HepG2 (cell line): ENCODE results near the gene SLC38A3. TPM values are rescaled to one million over a fixed set of nuclear protein-coding genes. Genes with fewer than 3 reads are reported as not detected.

Experiments used
- ATAC-seq: fragments of 200-7000 bp; cut with Tn5 transposase; 3 replicates; pipeline ENCODE4 v1.9.1; 2020; ENCODE audit warnings: mild to moderate bottlenecking, moderate library complexity
- BruUV-seq: library from RNA; stranded (reverse); fragments of 400-500 nt; replicated peaks from 2 replicates; lab custom pipeline; 2021; lab: Mats Ljungman, UMichigan
- CTCF ChIA-PET: fragments of 300-600 bp; formaldehyde crosslinking; extraction: SDS; loops from one replicate; lab custom pipeline; 2021; ENCODE audit warnings: low total read pairs, inconsistent platforms, low intra/inter-chr PET ratio; lab: Yijun Ruan, JAX
- POLR2A ChIA-PET: fragments of 350-600 bp; sonication (Branson Sonifier 250); formaldehyde crosslinking; loops from one replicate; lab custom pipeline; 2020; ENCODE audit warnings: antibody characterized with exemption, inconsistent platforms; lab: Yijun Ruan, JAX
- DNase-seq: peaks from one replicate; pipeline ENCODE4 v3.0.0-alpha.2; 2015; ENCODE audit warnings: low spot score
- FAIRE-seq: peaks from 3 replicates; lab custom pipeline; 2011; peaks lifted over from hg19 to GRCh38; lab: Jason Lieb, UNC
- H2AFZ ChIP-seq: one replicate; pipeline ENCODE4 v1.6.1; 2011; ENCODE audit warnings: low read length, inconsistent platforms
- H3K27ac ChIP-seq: fragments of 300-600 bp; 3 replicates; pipeline ENCODE4 v1.8.0; 2011; ENCODE audit warnings: mixed run types, mild to moderate bottlenecking, mixed read lengths, low read length, inconsistent platforms; ENCODE audit not compliant: insufficient read depth; ENCODE audit errors: extremely low read length
- H3K27me3 ChIP-seq, 2 experiments: fragments of 200-600 bp in 1 of 2; 2 replicates in 1 of 2; 3 replicates in 1 of 2; pipeline versions ENCODE4 v1.6.0 to v1.8.0; 2011; ENCODE audit warnings: low read length in 2 of 2, mild to moderate bottlenecking in 2 of 2, moderate library complexity in 2 of 2, inconsistent platforms in 1 of 2; ENCODE audit not compliant: insufficient read depth in 2 of 2, control insufficient read depth in 1 of 2
- H3K36me3 ChIP-seq, 2 experiments: fragments of 200-600 bp in 1 of 2; replicated peaks in 1 of 2; 2 replicates in 1 of 2; 3 replicates in 1 of 2; pipeline versions ENCODE4 v1.5.1 to v1.8.0; 2011; ENCODE audit warnings: low read length in 2 of 2, inconsistent platforms in 1 of 2; ENCODE audit not compliant: insufficient read depth in 2 of 2, control insufficient read depth in 1 of 2
- H3K4me1 ChIP-seq: 2 replicates; pipeline ENCODE4 v1.5.1; 2012; ENCODE audit warnings: low read length, inconsistent platforms; ENCODE audit not compliant: insufficient read depth
- H3K4me2 ChIP-seq: 2 replicates; pipeline ENCODE4 v1.6.0; 2011; ENCODE audit warnings: low read depth, low read length, inconsistent platforms
- H3K4me3 ChIP-seq, 3 experiments: fragments of 200-600 bp in 1 of 3; sonication (generic), shearing (Covaris generic) in 1 of 3; replicated peaks in 1 of 3; 2 replicates each; pipeline ENCODE4 v1.5.1; 2011 to 2016; ENCODE audit warnings: low read length in 3 of 3, inconsistent platforms in 2 of 3, low read depth in 2 of 3, mild to moderate bottlenecking in 2 of 3, control low read depth in 1 of 3, mixed read lengths in 1 of 3; ENCODE audit not compliant: insufficient read depth in 1 of 3
- H3K79me2 ChIP-seq: one replicate; pipeline ENCODE4 v1.6.1; 2011; ENCODE audit warnings: low read length, inconsistent platforms; ENCODE audit not compliant: insufficient read depth
- H3K9ac ChIP-seq: 2 replicates; pipeline ENCODE4 v1.6.0; 2011; ENCODE audit warnings: mild to moderate bottlenecking, low read depth, low read length, inconsistent platforms; ENCODE audit not compliant: insufficient read depth
- H3K9me3 ChIP-seq: 2 replicates; pipeline ENCODE4 v1.5.1; 2012; ENCODE audit warnings: mild to moderate bottlenecking, low read length
- H4K20me1 ChIP-seq: 2 replicates; pipeline ENCODE4 v1.6.0; 2011; ENCODE audit warnings: inconsistent platforms, mild to moderate bottlenecking, low read length, moderate library complexity; ENCODE audit not compliant: insufficient read depth
- BHLHE40 ChIP-seq: IDR thresholded peaks from 2 replicates; pipeline ENCODE4 v1.6.1; 2011; ENCODE audit warnings: low read length, improper control_type of control experiment
- GATAD1 ChIP-seq: IDR thresholded peaks from 2 replicates; pipeline ENCODE4 v1.6.1; 2016; ENCODE audit warnings: missing genetic modification reagents, missing compliant biosample characterization
- HMG20A ChIP-seq: IDR thresholded peaks from 2 replicates; pipeline ENCODE4 v1.6.1; 2016; ENCODE audit warnings: borderline replicate concordance
- HNRNPLL ChIP-seq: fragments of 200-400 bp; formaldehyde crosslinking; IDR thresholded peaks from 2 replicates; pipeline ENCODE4 v1.6.1; 2017; ENCODE audit warnings: mild to moderate bottlenecking, low read depth, low read length; ENCODE audit not compliant: poor library complexity, severe bottlenecking
- KAT8 ChIP-seq: IDR thresholded peaks from 2 replicates; pipeline ENCODE4 v1.6.1; 2016; ENCODE audit warnings: missing genetic modification reagents, missing compliant biosample characterization
- KDM4B ChIP-seq: sonication (generic); formaldehyde crosslinking; IDR thresholded peaks from 2 replicates; pipeline ENCODE4 v1.4.0; 2020; ENCODE audit warnings: missing genetic modification reagents
- KDM5A ChIP-seq: fragments of 200-600 bp; sonication (generic); IDR thresholded peaks from 2 replicates; pipeline ENCODE4 v1.7.0; 2018; ENCODE audit warnings: antibody characterized with exemption, mild to moderate bottlenecking, low read length, borderline replicate concordance
- KMT2B ChIP-seq: IDR thresholded peaks from 2 replicates; pipeline ENCODE4 v1.6.1; 2016; ENCODE audit warnings: missing genetic modification reagents, missing compliant biosample characterization
- MTF2 ChIP-seq: sonication (generic); formaldehyde crosslinking; IDR thresholded peaks from 2 replicates; pipeline ENCODE4 v1.5.0; 2020; ENCODE audit warnings: missing genetic modification reagents, borderline replicate concordance
- NFKBIZ ChIP-seq: IDR thresholded peaks from 2 replicates; pipeline ENCODE4 v1.6.1; 2018; ENCODE audit warnings: missing genetic modification reagents, missing compliant biosample characterization
- SMC3 ChIP-seq: IDR thresholded peaks from 2 replicates; pipeline ENCODE4 v1.6.1; 2011; ENCODE audit warnings: low read length, improper control_type of control experiment
- SP140L ChIP-seq: sonication (generic); formaldehyde crosslinking; IDR thresholded peaks from 2 replicates; pipeline ENCODE4 v1.4.0; 2020; ENCODE audit warnings: missing genetic modification reagents, borderline replicate concordance
- TAF1 ChIP-seq: sonication (generic); formaldehyde crosslinking; IDR thresholded peaks from 2 replicates; pipeline ENCODE4 v1.4.0; 2020; ENCODE audit warnings: missing genetic modification reagents
- TGIF2 ChIP-seq: IDR thresholded peaks from 2 replicates; pipeline ENCODE4 v1.6.1; 2016; ENCODE audit warnings: control low read depth, missing compliant biosample characterization
- ZFP90 ChIP-seq: sonication (generic); formaldehyde crosslinking; IDR thresholded peaks from 2 replicates; pipeline ENCODE4 v1.8.0; 2022; ENCODE audit warnings: missing genetic modification reagents, mild to moderate bottlenecking, inconsistent platforms, borderline replicate concordance
- ZKSCAN1 ChIP-seq: fragments of 150-350 bp; IDR thresholded peaks from 2 replicates; pipeline ENCODE4 v1.6.1; 2014; ENCODE audit warnings: low read length
- ZNF431 ChIP-seq: sonication (generic); formaldehyde crosslinking; IDR thresholded peaks from 2 replicates; pipeline ENCODE4 v1.9.0; 2022; ENCODE audit warnings: missing genetic modification reagents, low read depth, mild to moderate bottlenecking, borderline replicate concordance
- ZNF746 ChIP-seq: sonication (generic); formaldehyde crosslinking; IDR thresholded peaks from 2 replicates; pipeline ENCODE4 v1.8.0; 2022; ENCODE audit warnings: mild to moderate bottlenecking, missing genetic modification reagents
- ZNF781 ChIP-seq: sonication (generic); formaldehyde crosslinking; IDR thresholded peaks from 2 replicates; pipeline ENCODE4 v1.5.1; 2020; ENCODE audit warnings: borderline replicate concordance, mild to moderate bottlenecking, missing genetic modification reagents; ENCODE audit errors: not compliant biosample characterization
- ZNF790 ChIP-seq: sonication (generic); formaldehyde crosslinking; IDR thresholded peaks from 2 replicates; pipeline ENCODE4 v1.8.0; 2022; ENCODE audit warnings: missing genetic modification reagents, mild to moderate bottlenecking, borderline replicate concordance
- ZNF878 ChIP-seq: sonication (generic); formaldehyde crosslinking; IDR thresholded peaks from 2 replicates; pipeline ENCODE4 v1.8.1; 2023; ENCODE audit warnings: mild to moderate bottlenecking, missing genetic modification reagents, moderate library complexity
- ZSCAN30 ChIP-seq: sonication (generic); formaldehyde crosslinking; IDR thresholded peaks from 2 replicates; pipeline ENCODE4 v1.5.0; 2020; ENCODE audit warnings: mild to moderate bottlenecking, missing genetic modification reagents
- WGBS: methylation state at CpG from one replicate; pipeline ENCODE4 v1.1.6; 2017; ENCODE audit warnings: low lambda C conversion rate; 5-methylcytosine and 5-hydroxymethylcytosine counted together
- in situ Hi-C: cut with HindIII; loops from 2 replicates; pipeline ENCODE4 v1.10.0; 2017; ENCODE audit warnings: low pct_unique_long_range_greater_than_20kb; ENCODE audit not compliant: extremely low pct_ligation_motif_present
- intact Hi-C: fragments of 100-400 bp; cut with micrococcal nuclease; formaldehyde crosslinking; loops from one replicate; pipeline ENCODE4 v1.10.0; 2022; ENCODE audit not compliant: unreplicated experiment
- polyA plus RNA-seq, 8 experiments: library from polyadenylated mRNA; depleted of rRNA in 3 of 8; stranded (reverse) in 7 of 8; unstranded in 1 of 8; fragments of >200 nt; fragmentation: Illumina TruSeq in 4 of 8; extraction: Trizol in 4 of 8; gene quantifications; 2 replicates each; pipeline versions ENCODE4 v1.2.1 to v1.2.3, GENCODE V29; 2011 to 2016; ENCODE audit warnings: low read depth in 4 of 8, missing spikeins in 1 of 8, mixed read lengths in 1 of 8; ENCODE audit not compliant: insufficient read depth in 1 of 8
- total RNA-seq, 5 experiments: library from RNA; depleted of rRNA; stranded (reverse); fragments of >200 nt; fragmentation: Illumina TruSeq; extraction: Trizol; gene quantifications; 2 replicates each; pipeline ENCODE4 v1.2.3, GENCODE V29; 2016; ENCODE audit warnings: low read depth in 1 of 5
- TF ChIP-seq, protein P1 (sequence below): IDR thresholded peaks from 2 replicates; pipeline ENCODE4 v1.6.1; 2016; ENCODE audit warnings: low read depth, borderline replicate concordance
- TF ChIP-seq, protein P2 (sequence below): sonication (generic); formaldehyde crosslinking; IDR thresholded peaks from 2 replicates; pipeline ENCODE4 v1.4.0; 2020; ENCODE audit warnings: missing genetic modification reagents, low read depth, mild to moderate bottlenecking, borderline replicate concordance

SLC38A3 gene
- total and polyA plus RNA-seq, 2 of the 13 experiments (the other 11 are each of a cell fraction or from before 2014, with no cell fraction given): 29.8 to 164 TPM

DNA sequence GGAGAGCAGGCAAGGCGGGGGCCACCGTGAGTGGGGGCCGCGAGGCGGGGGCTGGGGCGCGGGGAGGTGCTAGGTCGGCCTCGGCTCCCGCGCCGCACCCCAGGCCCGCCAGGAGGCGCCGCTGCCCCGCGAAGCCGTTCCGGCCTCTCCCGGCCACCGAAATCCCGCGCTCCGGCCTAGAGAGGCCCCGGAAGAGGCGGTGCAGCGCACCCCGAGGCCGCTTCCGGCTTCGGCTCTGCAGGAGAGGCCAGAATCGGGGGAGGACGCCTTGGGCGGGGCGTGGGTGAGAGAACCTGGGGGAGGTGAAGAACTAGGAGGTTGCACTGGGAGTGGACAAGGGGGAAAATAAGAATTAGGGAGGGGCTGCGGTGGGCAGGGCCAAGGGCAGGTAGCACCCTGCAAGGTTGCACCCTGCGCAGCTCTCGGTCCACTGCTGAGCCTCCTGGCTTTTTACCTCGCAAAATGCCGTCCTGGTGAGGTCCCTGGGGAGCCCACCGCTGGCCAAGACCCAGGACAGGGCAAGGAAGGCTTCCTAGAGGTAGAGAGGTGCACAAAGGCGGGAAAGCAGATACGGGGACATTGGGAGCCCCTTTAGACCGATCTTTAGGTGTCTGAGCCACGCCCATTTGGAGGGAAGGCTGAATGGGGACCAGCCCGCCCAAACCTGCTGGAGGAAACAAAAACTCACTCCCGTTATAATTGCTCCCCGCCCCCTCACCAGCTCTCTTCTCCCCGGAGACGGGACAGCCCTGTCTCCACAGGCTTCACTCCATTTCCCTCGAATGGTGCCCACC is 22.5 kb downstream of the SLC38A3 start:
- intact Hi-C loops: loop anchor here (1.0 to 5.0 kb wide), 2 partner anchors 19 to 45 kb away; no protein-coding TSS in a partner anchor
- TSS peak; percentile 70 for BruUV-seq
- Histone ChIP-seq H3K4me3 (peak overlapping the region; percentile 75 to 88 (median 84)), H2AFZ (no peak overlapping the region), H3K36me3 (no peaks in the 10 kb centered on the region), H3K4me1 (peaks cover 73% of the 10 kb centered on the region), H3K9ac (peak overlapping the region; percentile 72), H3K79me2 (no peaks in the 10 kb centered on the region), H3K4me2 (peak overlapping the region; percentile 92), H3K27ac (peak overlapping the region; percentile 70), H3K9me3 (no peaks in the 10 kb centered on the region), H4K20me1 (no peaks in the 10 kb centered on the region), H3K27me3 (no peaks in the 10 kb centered on the region)
- DNase-seq (peak; percentile 82), FAIRE-seq (no peak), ATAC-seq (peak; percentile 78)
- WGBS: under 1% methylated on average over 22 of the region's 51 CpGs
- POLR2A ChIA-PET: interaction anchor here (0.7 to 7.3 kb wide), 11 partner anchors 8 to 110 kb away, joined by 3 to 117 read pairs (median 9); partner anchors contain the start of genes GNAI2, SEMA3B and TUSC2
- CTCF ChIA-PET: interaction anchor here (1.1 to 9.0 kb wide), 7 partner anchors 16 to 94 kb away, joined by 3 to 265 read pairs (median 26); partner anchors contain the start of gene GNAT1
- in situ Hi-C loops: loop anchor here (5.0 kb wide), 2 partner anchors 35 to 45 kb away; partner anchors contain the start of gene GNAT1
- 0 out of 2 replicates have a peak, but pooled peaks have one; percentile 59 for TF ChIP-seq NFKBIZ (CRISPR knock-in tag)
- no peak for TF ChIP-seq BHLHE40
- TF ChIP-seq KDM5A: peak; percentile 56; the same call in 1 of the 2 replicates
- 0 out of 2 replicates have a peak, but pooled peaks have one; percentile 21 for TF ChIP-seq ZNF431 (CRISPR knock-in tag)
- TF ChIP-seq SMC3: peak; percentile 50; the same call in 1 of the 2 replicates
- peak; percentile 84; the same call in 1 of the 2 replicates for TF ChIP-seq ZNF878 (CRISPR knock-in tag)
- TF ChIP-seq TGIF2 (CRISPR knock-in tag): peak; percentile 87
- TF ChIP-seq SP140L (CRISPR knock-in tag): peak; percentile 62; the same call in 1 of the 2 replicates
- TF ChIP-seq, protein P1, sequence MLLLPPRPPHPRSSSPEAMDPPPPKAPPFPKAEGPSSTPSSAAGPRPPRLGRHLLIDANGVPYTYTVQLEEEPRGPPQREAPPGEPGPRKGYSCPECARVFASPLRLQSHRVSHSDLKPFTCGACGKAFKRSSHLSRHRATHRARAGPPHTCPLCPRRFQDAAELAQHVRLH (CRISPR knock-in tag): peak; percentile 81
- peak; percentile 78; the same call in 1 of the 2 replicates for TF ChIP-seq TAF1 (CRISPR knock-in tag)
- TF ChIP-seq ZSCAN30: 0 out of 2 replicates have a peak, but pooled peaks have one; percentile 39
- 0 out of 2 replicates have a peak, but pooled peaks have one; percentile 2 for TF ChIP-seq HMG20A (CRISPR knock-in tag)
- peak; percentile 91 for TF ChIP-seq GATAD1
- TF ChIP-seq, protein P2, sequence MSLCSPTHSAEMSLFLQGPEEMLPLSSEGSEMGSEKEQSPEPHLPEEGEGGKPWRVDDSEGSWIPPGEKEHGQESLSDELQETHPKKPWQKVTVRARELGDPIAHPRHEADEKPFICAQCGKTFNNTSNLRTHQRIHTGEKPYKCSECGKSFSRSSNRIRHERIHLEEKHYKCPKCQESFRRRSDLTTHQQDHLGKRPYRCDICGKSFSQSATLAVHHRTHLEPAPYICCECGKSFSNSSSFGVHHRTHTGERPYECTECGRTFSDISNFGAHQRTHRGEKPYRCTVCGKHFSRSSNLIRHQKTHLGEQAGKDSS: peak; percentile 76; the same call in 1 of the 2 replicates
- peak; percentile 76; the same call in 1 of the 2 replicates for TF ChIP-seq ZNF746 (CRISPR knock-in tag)
- TF ChIP-seq ZNF790: no peak
- TF ChIP-seq HNRNPLL: peak; percentile 64
- TF ChIP-seq ZKSCAN1: peak; percentile 31; the same call in 1 of the 2 replicates
- TF ChIP-seq ZNF781: peak; percentile 67
- TF ChIP-seq MTF2 (CRISPR knock-in tag): 0 out of 2 replicates have a peak, but pooled peaks have one; percentile 45
- TF ChIP-seq KDM4B: 0 out of 2 replicates have a peak, but pooled peaks have one; percentile 41
- peak; percentile 56; the same call in 1 of the 2 replicates for TF ChIP-seq ZFP90 (CRISPR knock-in tag)
- TF ChIP-seq KAT8 (CRISPR knock-in tag): peak; percentile 97
- TF ChIP-seq KMT2B (CRISPR knock-in tag): peak; percentile 72; the same call in 1 of the 2 replicates
